ENCODE results near the gene SLCO4A1. TPM values are rescaled to one million over a fixed set of nuclear protein-coding genes. Genes with fewer than 3 reads are reported as not detected.
"Not testable (repeated sequence)": the region's sequence is repeated elsewhere in the genome, so short reads cannot be mapped to it uniquely, and the experiment has no call there.

Gene SLCO4A1
- total RNA-seq, 2 experiments from 2014 or later, result 57.5 to 61.9 TPM

GRCh38 chr20:62622877-62623487 is 19.3 kb upstream of the SLCO4A1 start:
- Mint-ChIP-seq H3K4me3 (peak overlapping the region; percentile 86), H3K36me3 (no peaks in the 10 kb centered on the region), H3K9me3 (no peaks in the 10 kb centered on the region), H3K4me1 (peaks cover 35% of the 10 kb centered on the region), H3K27ac (peak overlapping the region; percentile 98), H3K27me3 (no peaks in the 10 kb centered on the region)
- ATAC-seq (ENCODE audit: low read depth) (no peak), DNase-seq (no peak)
- POLR2A ChIA-PET, result interaction anchor here (0.9 to 4.8 kb wide), 15 partner anchors 11 to 897 kb away, joined by 3 to 61 read pairs (median 5); partner anchors contain the start of genes PPDPF and SLCO4A1

GRCh38 chr20:62623488-62624324 is 18.6 kb upstream of the SLCO4A1 start:
- no peaks in the 10 kb centered on the region for H3K27me3 Mint-ChIP-seq
- H3K27ac Mint-ChIP-seq, result peak overlapping the region; percentile 98
- ATAC-seq (ENCODE audit: low read depth) (peak; percentile 83), DNase-seq (peak; percentile 92)
- no peaks in the 10 kb centered on the region for H3K36me3 Mint-ChIP-seq
- peak overlapping the region; percentile 86 for H3K4me3 Mint-ChIP-seq
- POLR2A ChIA-PET, result interaction anchor here (0.9 to 4.8 kb wide), 18 partner anchors 10 to 897 kb away, joined by 3 to 61 read pairs (median 4); partner anchors contain the start of genes MRGBP, PPDPF, RPS21 and SLCO4A1
- H3K9me3 Mint-ChIP-seq, result no peaks in the 10 kb centered on the region
- H3K4me1 Mint-ChIP-seq, result peaks cover 28% of the 10 kb centered on the region

GRCh38 chr20:62624325-62624690 is 18.0 kb upstream of the SLCO4A1 start:
- peak; percentile 53 for ATAC-seq (ENCODE audit: low read depth)
- DNase-seq, result peak; percentile 72
- Mint-ChIP-seq H3K9me3 (no peaks in the 10 kb centered on the region), H3K36me3 (no peaks in the 10 kb centered on the region), H3K4me1 (peaks cover 22% of the 10 kb centered on the region), H3K27ac (peak overlapping the region; percentile 98), H3K27me3 (no peaks in the 10 kb centered on the region), H3K4me3 (peak overlapping the region; percentile 86)
- POLR2A ChIA-PET, result interaction anchor here (0.9 to 4.8 kb wide), 18 partner anchors 10 to 896 kb away, joined by 3 to 61 read pairs (median 4); partner anchors contain the start of genes MRGBP, PPDPF, RPS21 and SLCO4A1

- peak overlapping the region; percentile 22 for H3K4me3 Mint-ChIP-seq
- no peaks in the 10 kb centered on the region for H3K9me3 Mint-ChIP-seq
- POLR2A ChIA-PET, result interaction anchor here (0.9 to 4.8 kb wide), 10 partner anchors 10 to 115 kb away, joined by 3 to 61 read pairs (median 5); partner anchors contain the start of gene SLCO4A1
- peaks cover 22% of the 10 kb centered on the region for H3K4me1 Mint-ChIP-seq
- DNase-seq, result no peak
- H3K36me3 Mint-ChIP-seq, result no peaks in the 10 kb centered on the region
- no peak for ATAC-seq (ENCODE audit: low read depth)
- H3K27me3 Mint-ChIP-seq, result no peaks in the 10 kb centered on the region
- H3K27ac Mint-ChIP-seq, result peak overlapping the region; percentile 98
These were observed 17.4 kb upstream of the SLCO4A1 start for GRCh38 chr20:62624719-62625453.

- Mint-ChIP-seq H3K36me3 (no peaks in the 10 kb centered on the region), H3K9me3 (no peaks in the 10 kb centered on the region), H3K27me3 (peaks cover 2% of the 10 kb centered on the region), H3K4me3 (no peak overlapping the region), H3K27ac (no peak overlapping the region), H3K4me1 (peaks cover 22% of the 10 kb centered on the region)
- ATAC-seq (ENCODE audit: low read depth) (no peak), DNase-seq (no peak)
- POLR2A ChIA-PET, result interaction anchor here (0.9 to 4.8 kb wide), 3 partner anchors 11 to 26 kb away, joined by 4 to 61 read pairs (median 22); partner anchors contain the start of gene SLCO4A1
These were observed 16.8 kb upstream of the SLCO4A1 start for GRCh38 chr20:62625516-62625915.

GRCh38 chr20:62625921-62626547 is 16.3 kb upstream of the SLCO4A1 start:
- no peak overlapping the region for H3K27ac Mint-ChIP-seq
- H3K27me3 Mint-ChIP-seq, result peaks cover 3% of the 10 kb centered on the region
- peaks cover 22% of the 10 kb centered on the region for H3K4me1 Mint-ChIP-seq
- no peak for ATAC-seq (ENCODE audit: low read depth)
- H3K9me3 Mint-ChIP-seq, result no peaks in the 10 kb centered on the region
- no peak overlapping the region for H3K4me3 Mint-ChIP-seq
- DNase-seq, result no peak
- H3K36me3 Mint-ChIP-seq, result no peaks in the 10 kb centered on the region
- POLR2A ChIA-PET, result interaction anchor here (2.8 to 4.8 kb wide), 2 partner anchors 17 to 25 kb away, joined by 22 to 61 read pairs; partner anchors contain the start of gene SLCO4A1

GRCh38 chr20:62627425-62627824 is 14.9 kb upstream of the SLCO4A1 start:
- H3K27me3 Mint-ChIP-seq; H3K36me3 Mint-ChIP-seq; POLR2A ChIA-PET; H3K9me3 Mint-ChIP-seq; H3K4me3 Mint-ChIP-seq; H3K27ac Mint-ChIP-seq; DNase-seq; ATAC-seq (ENCODE audit: low read depth): not testable (repeated sequence)
- H3K4me1 Mint-ChIP-seq, result peaks cover 16% of the 10 kb centered on the region

- POLR2A ChIA-PET, result interaction anchor here (0.9 to 3.1 kb wide), 2 partner anchors 15 to 166 kb away, joined by 3 to 18 read pairs; partner anchors contain the start of gene SLCO4A1
- H3K4me1 Mint-ChIP-seq, result peaks cover 22% of the 10 kb centered on the region
- no peak for DNase-seq
- H3K9me3 Mint-ChIP-seq, result no peaks in the 10 kb centered on the region
- no peak overlapping the region for H3K4me3 Mint-ChIP-seq
- no peak overlapping the region for H3K27ac Mint-ChIP-seq
- H3K27me3 Mint-ChIP-seq, result peaks cover 7% of the 10 kb centered on the region
- no peak for ATAC-seq (ENCODE audit: low read depth)
- H3K36me3 Mint-ChIP-seq, result no peaks in the 10 kb centered on the region
These were observed 14.2 kb upstream of the SLCO4A1 start for GRCh38 chr20:62627901-62628612.

- peaks cover 15% of the 10 kb centered on the region for H3K4me1 Mint-ChIP-seq
- H3K27me3 Mint-ChIP-seq, result peaks cover 13% of the 10 kb centered on the region
- ATAC-seq (ENCODE audit: low read depth) (no peak), DNase-seq (no peak)
- no peaks in the 10 kb centered on the region for H3K36me3 Mint-ChIP-seq
- POLR2A ChIA-PET, result interaction anchor here (0.9 to 3.1 kb wide), 3 partner anchors 10 to 165 kb away, joined by 3 to 18 read pairs (median 4); partner anchors contain the start of gene SLCO4A1
- H3K4me3 Mint-ChIP-seq, result no peak overlapping the region
- no peaks in the 10 kb centered on the region for H3K9me3 Mint-ChIP-seq
- no peak overlapping the region for H3K27ac Mint-ChIP-seq
These were observed 13.6 kb upstream of the SLCO4A1 start for GRCh38 chr20:62628691-62629090.

GRCh38 chr20:62629864-62630470 is 12.3 kb upstream of the SLCO4A1 start:
- POLR2A ChIA-PET, result interaction anchor here (2.1 to 3.1 kb wide), 2 partner anchors 11 to 13 kb away, joined by 4 to 18 read pairs; partner anchors contain the start of gene SLCO4A1

GRCh38 chr20:62631336-62632308 is 10.7 kb upstream of the SLCO4A1 start:
- POLR2A ChIA-PET, result interaction anchor here (0.9 to 3.1 kb wide), 3 partner anchors 10 to 11 kb away, joined by 3 to 18 read pairs (median 3); partner anchors contain the start of gene SLCO4A1
- Mint-ChIP-seq H3K27ac (peak overlapping the region; percentile 73), H3K36me3 (no peaks in the 10 kb centered on the region), H3K4me3 (no peak overlapping the region), H3K27me3 (peaks cover 19% of the 10 kb centered on the region), H3K9me3 (no peaks in the 10 kb centered on the region), H3K4me1 (peaks cover 13% of the 10 kb centered on the region)
- ATAC-seq (ENCODE audit: low read depth), result no peak
- no peak for DNase-seq

More at GRCh38 chr20:62629864-62630470, 12.3 kb upstream of the SLCO4A1 start:
- no peaks in the 10 kb centered on the region for H3K9me3 Mint-ChIP-seq
- ATAC-seq (ENCODE audit: low read depth) (no peak), DNase-seq (no peak)
- peaks cover 13% of the 10 kb centered on the region for H3K27me3 Mint-ChIP-seq
- peaks cover 7% of the 10 kb centered on the region for H3K4me1 Mint-ChIP-seq
- no peak overlapping the region for H3K4me3 Mint-ChIP-seq
- H3K27ac Mint-ChIP-seq, result no peak overlapping the region
- H3K36me3 Mint-ChIP-seq, result no peaks in the 10 kb centered on the region
